ENCODE data around the gene GHR. TPM values are rescaled to one million over a fixed set of nuclear protein-coding genes. Genes with fewer than 3 reads are reported as not detected.

The GHR gene
- total RNA-seq, 2 experiments from 2014 or later: not detected

DNA sequence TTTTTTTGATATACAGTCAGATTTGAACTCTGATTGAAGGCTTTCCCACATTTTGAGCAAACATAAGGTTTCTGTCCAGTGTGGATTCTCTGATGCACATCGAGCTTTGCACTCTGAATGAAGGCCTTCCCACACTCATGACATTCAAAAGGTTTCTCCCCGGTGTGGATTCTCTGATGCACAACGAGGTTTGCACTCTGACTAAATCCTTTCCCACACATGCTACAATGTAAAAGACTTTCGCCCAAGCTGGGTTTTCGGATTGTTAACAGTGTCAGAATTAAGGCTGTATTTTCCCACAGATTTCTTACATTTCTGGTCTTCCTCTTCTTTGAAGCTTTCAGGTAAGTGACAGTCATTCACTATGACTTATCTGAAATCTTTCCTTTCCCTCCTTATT lies 44.3 kb downstream of the GHR start:
- no peak overlapping the region for H3K4me3 Mint-ChIP-seq
- DNase-seq (no peak), ATAC-seq (no peak)
- no peak overlapping the region for H3K27ac Mint-ChIP-seq
- H3K4me1 Mint-ChIP-seq (ENCODE audit: low read depth): no peaks in the 10 kb centered on the region
- no peaks in the 10 kb centered on the region for H3K27me3 Mint-ChIP-seq
- TF ChIP-seq, protein P1, sequence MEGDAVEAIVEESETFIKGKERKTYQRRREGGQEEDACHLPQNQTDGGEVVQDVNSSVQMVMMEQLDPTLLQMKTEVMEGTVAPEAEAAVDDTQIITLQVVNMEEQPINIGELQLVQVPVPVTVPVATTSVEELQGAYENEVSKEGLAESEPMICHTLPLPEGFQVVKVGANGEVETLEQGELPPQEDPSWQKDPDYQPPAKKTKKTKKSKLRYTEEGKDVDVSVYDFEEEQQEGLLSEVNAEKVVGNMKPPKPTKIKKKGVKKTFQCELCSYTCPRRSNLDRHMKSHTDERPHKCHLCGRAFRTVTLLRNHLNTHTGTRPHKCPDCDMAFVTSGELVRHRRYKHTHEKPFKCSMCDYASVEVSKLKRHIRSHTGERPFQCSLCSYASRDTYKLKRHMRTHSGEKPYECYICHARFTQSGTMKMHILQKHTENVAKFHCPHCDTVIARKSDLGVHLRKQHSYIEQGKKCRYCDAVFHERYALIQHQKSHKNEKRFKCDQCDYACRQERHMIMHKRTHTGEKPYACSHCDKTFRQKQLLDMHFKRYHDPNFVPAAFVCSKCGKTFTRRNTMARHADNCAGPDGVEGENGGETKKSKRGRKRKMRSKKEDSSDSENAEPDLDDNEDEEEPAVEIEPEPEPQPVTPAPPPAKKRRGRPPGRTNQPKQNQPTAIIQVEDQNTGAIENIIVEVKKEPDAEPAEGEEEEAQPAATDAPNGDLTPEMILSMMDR (IDR thresholded peaks at IDR 0.05): no peak
- ChIA-PET POLR2A (no interaction called here), CTCF (no interaction called here)
- intact Hi-C loops (cut with micrococcal nuclease): no loop called here
- H3K36me3 Mint-ChIP-seq (ENCODE audit: low read depth): no peaks in the 10 kb centered on the region
- no peaks in the 10 kb centered on the region for H3K9me3 Mint-ChIP-seq

DNA sequence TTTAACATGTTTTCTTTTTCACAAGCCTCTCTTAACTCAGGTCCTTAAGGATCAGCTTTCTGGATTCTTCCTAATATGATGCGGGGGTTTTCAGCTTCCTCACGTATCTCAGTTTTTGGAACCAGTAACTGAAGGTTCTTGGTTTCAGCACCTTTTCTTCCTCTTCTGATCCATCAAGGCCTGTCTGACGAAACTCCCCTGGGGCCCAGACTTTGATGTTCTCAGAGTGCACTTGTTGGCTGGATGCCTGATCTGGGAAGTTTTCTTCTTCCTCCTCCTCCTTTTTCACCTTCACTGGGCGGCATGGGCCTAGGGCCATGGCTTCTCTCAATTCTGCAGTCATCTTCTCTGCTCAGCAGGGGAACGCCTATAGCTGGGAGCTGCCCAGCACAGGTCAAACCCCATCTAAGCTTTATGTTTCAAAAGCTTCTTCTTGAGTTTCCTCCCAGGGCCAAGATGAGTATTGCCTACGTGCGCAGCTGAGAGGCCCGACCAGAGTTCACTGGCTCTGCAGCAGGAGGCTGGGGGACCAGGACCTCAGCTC lies 44.8 kb downstream of the GHR start:
- intact Hi-C loops (cut with micrococcal nuclease): no loop called here
- no peak overlapping the region for H3K4me3 Mint-ChIP-seq
- POLR2A ChIA-PET: no interaction called here
- CTCF ChIA-PET: no interaction called here
- H3K27ac Mint-ChIP-seq: no peak overlapping the region
- H3K9me3 Mint-ChIP-seq: no peaks in the 10 kb centered on the region
- no peaks in the 10 kb centered on the region for H3K27me3 Mint-ChIP-seq
- DNase-seq (no peak), ATAC-seq (no peak)
- H3K4me1 Mint-ChIP-seq (ENCODE audit: low read depth): no peaks in the 10 kb centered on the region
- H3K36me3 Mint-ChIP-seq (ENCODE audit: low read depth): no peaks in the 10 kb centered on the region
- TF ChIP-seq, protein P1 (IDR thresholded peaks at IDR 0.05): no peak

DNA sequence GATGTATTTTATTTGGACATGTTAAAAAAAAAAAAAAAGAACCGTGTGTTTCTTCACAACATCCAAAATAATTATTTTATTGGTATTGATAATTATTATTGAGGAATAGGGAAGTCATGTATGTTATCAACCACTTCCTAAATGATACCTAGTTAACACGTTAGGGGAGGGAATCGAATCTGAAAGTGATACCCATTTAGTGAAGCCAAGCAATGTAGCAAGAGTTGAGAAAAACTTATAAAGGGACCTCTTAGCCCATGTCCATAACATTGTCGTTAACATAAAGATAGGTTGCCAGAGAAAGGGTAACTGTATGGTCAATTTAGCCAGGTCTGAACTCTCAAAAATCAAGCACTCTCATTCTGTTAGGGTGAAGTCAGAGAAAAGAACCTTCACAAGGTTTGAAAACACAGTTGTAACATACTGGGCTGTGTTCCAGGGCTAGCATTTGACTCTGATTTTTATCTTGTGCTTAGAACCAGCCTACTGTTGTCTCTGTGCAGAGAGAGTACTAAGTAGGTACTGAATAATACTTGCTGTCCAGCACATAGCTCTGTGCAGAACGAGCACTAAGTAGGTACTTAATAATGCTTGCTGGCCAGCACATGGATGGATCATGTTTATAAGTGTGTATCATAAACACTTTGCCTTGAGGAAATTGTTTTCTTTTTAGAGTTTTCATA lies 60.4 kb downstream of the GHR start:
- Mint-ChIP-seq H3K27me3 (no peaks in the 10 kb centered on the region), H3K36me3 (ENCODE audit: low read depth) (no peaks in the 10 kb centered on the region), H3K27ac (no peak overlapping the region), H3K4me1 (ENCODE audit: low read depth) (no peaks in the 10 kb centered on the region), H3K9me3 (peaks cover 2% of the 10 kb centered on the region), H3K4me3 (no peak overlapping the region)
- ChIA-PET CTCF (interaction anchor here (1.1 kb wide), 1 partner anchor 11 kb away, joined by 3 read pairs; no protein-coding TSS in a partner anchor), POLR2A (interaction anchor here (0.6 kb wide), 1 partner anchor 304 kb away, joined by 3 read pairs; no protein-coding TSS in a partner anchor)
- intact Hi-C loops (cut with micrococcal nuclease): no loop called here
- no peak for ATAC-seq
- TF ChIP-seq, protein P1 (IDR thresholded peaks at IDR 0.05): no peak
- no peak for DNase-seq

DNA sequence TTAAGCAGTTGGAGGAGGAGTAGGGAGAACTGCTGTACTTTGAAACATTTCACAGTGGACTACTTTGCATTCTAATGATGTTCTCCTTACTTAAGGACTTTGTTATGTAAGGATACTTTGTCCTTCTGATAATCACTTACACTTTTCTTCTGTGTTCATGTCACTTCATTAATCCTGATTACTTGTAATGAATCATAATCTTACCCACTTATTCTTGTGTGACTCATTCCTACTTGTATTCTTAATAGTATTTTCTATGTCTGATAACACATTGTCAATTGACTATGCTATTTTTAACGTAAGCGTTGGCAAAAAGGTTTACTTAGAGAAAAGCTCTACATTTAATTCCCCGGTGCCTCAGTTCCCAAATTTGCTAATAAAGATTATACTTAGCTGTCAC lies 63.8 kb downstream of the GHR start:
- POLR2A ChIA-PET: no interaction called here
- DNase-seq (no peak), ATAC-seq (no peak)
- H3K4me3 Mint-ChIP-seq: no peak overlapping the region
- H3K27me3 Mint-ChIP-seq: no peaks in the 10 kb centered on the region
- intact Hi-C loops (cut with micrococcal nuclease): no loop called here
- no peak overlapping the region for H3K27ac Mint-ChIP-seq
- no peaks in the 10 kb centered on the region for H3K4me1 Mint-ChIP-seq (ENCODE audit: low read depth)
- CTCF ChIA-PET: no interaction called here
- no peaks in the 10 kb centered on the region for H3K9me3 Mint-ChIP-seq
- TF ChIP-seq, protein P1 (IDR thresholded peaks at IDR 0.05): no peak
- H3K36me3 Mint-ChIP-seq (ENCODE audit: low read depth): no peaks in the 10 kb centered on the region

DNA sequence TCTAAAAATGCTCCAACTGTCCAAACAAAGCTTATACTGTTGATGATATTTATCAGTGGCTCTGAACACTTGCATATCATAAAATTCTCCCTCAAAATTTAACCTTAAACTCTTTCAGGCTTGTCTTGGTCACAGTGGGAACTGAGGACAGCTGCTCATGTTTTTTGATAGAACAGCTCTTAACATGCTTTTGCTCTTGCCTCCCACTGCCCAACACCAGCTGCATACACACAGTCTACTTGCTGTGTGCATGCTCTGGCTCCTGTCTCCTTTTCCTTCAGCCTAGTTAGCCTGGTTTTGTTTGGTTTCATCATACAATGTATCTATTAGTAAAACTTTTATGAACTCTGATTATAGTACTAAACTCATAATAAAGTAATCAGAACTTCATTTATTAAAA lies 64.6 kb downstream of the GHR start:
- DNase-seq (no peak), ATAC-seq (no peak)
- Mint-ChIP-seq H3K27ac (no peak overlapping the region), H3K4me3 (no peak overlapping the region), H3K4me1 (ENCODE audit: low read depth) (no peaks in the 10 kb centered on the region), H3K9me3 (no peaks in the 10 kb centered on the region), H3K36me3 (ENCODE audit: low read depth) (no peaks in the 10 kb centered on the region), H3K27me3 (no peaks in the 10 kb centered on the region)
- CTCF ChIA-PET: no interaction called here
- POLR2A ChIA-PET: no interaction called here
- intact Hi-C loops (cut with micrococcal nuclease): no loop called here
- TF ChIP-seq, protein P1 (IDR thresholded peaks at IDR 0.05): no peak

Data from activated CD8-positive, alpha-beta T cell treated with anti-CD3 and anti-CD28 coated beads for 36 hours (primary cell).